ENCODE measurements around the gene UBTD1. TPM values are rescaled to one million over a fixed set of nuclear protein-coding genes. Genes with fewer than 3 reads are reported as not detected.
A peak's percentile ranks its signal among the peaks of the same experiment; 100 is the strongest.

The UBTD1 gene
- total RNA-seq, 6 experiments from 2014 or later = 5.4 to 8.8 (median 7.0) TPM

DNA sequence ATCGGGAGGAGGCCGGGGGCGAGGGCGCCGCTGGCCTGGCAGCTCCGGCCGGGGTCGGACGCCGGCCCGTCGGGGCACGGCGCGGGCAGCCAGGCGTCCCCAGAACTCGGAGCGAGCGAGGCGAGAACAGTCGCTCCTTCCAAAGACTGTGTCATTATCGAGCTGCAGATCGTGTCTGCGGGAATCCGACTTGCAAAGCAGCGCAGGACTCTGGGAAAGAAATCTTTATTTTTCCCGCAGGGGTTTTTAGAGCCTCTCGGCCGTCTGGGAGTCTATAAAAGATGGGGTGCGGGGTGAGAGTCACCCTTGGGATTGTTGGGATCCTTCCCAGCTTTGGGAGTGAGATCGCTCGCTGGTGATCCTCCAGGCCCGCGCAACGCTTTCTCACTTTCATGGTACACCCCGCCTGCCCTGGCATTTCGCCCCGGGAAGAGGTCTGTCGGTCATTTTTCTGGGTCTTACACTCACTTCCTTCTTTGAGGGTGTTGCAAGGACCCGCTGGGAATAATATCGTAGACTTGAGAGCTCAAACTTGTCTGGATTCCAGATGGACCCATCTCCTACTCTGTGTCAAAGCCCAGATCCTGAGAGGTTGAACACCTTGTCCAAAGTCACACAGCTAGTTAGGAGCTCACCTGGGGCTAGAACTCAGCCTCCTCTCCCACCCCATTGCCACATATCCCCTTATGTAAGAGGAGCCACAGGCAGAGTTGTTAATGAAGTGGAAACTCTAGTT is 1.0 kb downstream of the UBTD1 start:
- Histone ChIP-seq H3K9me3 (no peaks in the 10 kb centered on the region), H3K27ac (peak overlapping the region; percentile 59 to 84 (median 77)), H3K36me3 (no peaks in the 10 kb centered on the region), H3K27me3 (no peaks in the 10 kb centered on the region), H3K4me1 (peaks cover 0 to 15% (median 0%) of the 10 kb centered on the region in 4 donors), H3K4me3 (peak overlapping the region; percentile 84 to 99 (median 98))
- DNase-seq (peak; percentile 74 to 83 (median 76)), ATAC-seq (no peak)
- intact Hi-C loops (cut with DNase I) = no loop called here
- TF ChIP-seq, protein P1, sequence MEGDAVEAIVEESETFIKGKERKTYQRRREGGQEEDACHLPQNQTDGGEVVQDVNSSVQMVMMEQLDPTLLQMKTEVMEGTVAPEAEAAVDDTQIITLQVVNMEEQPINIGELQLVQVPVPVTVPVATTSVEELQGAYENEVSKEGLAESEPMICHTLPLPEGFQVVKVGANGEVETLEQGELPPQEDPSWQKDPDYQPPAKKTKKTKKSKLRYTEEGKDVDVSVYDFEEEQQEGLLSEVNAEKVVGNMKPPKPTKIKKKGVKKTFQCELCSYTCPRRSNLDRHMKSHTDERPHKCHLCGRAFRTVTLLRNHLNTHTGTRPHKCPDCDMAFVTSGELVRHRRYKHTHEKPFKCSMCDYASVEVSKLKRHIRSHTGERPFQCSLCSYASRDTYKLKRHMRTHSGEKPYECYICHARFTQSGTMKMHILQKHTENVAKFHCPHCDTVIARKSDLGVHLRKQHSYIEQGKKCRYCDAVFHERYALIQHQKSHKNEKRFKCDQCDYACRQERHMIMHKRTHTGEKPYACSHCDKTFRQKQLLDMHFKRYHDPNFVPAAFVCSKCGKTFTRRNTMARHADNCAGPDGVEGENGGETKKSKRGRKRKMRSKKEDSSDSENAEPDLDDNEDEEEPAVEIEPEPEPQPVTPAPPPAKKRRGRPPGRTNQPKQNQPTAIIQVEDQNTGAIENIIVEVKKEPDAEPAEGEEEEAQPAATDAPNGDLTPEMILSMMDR (IDR thresholded peaks at IDR 0.05) = no peak
- TF ChIP-seq POLR2A (IDR thresholded peaks at IDR 0.05) = no peak
- WGBS (ENCODE audit: insufficient coverage, low coverage, low lambda C conversion rate, missing lambda C conversion rate) = 1% methylated on average over 28 of the region's 41 CpGs

DNA sequence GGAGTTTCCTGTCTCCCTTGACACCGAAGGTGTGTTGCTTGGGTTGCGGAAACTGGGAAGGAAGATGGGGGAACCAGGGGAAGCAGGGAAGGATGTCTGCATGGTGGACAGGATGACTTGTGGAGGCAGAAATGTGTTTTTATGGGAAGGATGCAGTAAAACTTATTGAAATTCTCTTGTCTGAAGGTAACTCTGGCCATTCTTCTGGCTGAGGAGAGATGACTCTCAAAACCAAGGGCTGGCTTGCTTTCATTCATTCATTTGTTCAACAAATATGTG is 1.5 kb downstream of the UBTD1 start:
- DNase-seq (no peak), ATAC-seq (no peak)
- TF ChIP-seq, protein P1 (IDR thresholded peaks at IDR 0.05) = no peak
- TF ChIP-seq POLR2A (IDR thresholded peaks at IDR 0.05) = no peak
- peaks cover 0 to 15% (median 0%) of the 10 kb centered on the region in 4 donors for H3K4me1 ChIP-seq
- WGBS (ENCODE audit: insufficient coverage, low coverage, low lambda C conversion rate, missing lambda C conversion rate) = 58% methylated on average over 2 of the region's 2 CpGs
- no peaks in the 10 kb centered on the region for H3K27me3 ChIP-seq
- H3K9me3 ChIP-seq = no peaks in the 10 kb centered on the region
- intact Hi-C loops (cut with DNase I) = no loop called here
- no peaks in the 10 kb centered on the region for H3K36me3 ChIP-seq
- H3K4me3 ChIP-seq = peak overlapping the region in 2 of 3 donors; percentile 98 to 99
- peak overlapping the region in 1 of 3 donors; percentile 77 for H3K27ac ChIP-seq

DNA sequence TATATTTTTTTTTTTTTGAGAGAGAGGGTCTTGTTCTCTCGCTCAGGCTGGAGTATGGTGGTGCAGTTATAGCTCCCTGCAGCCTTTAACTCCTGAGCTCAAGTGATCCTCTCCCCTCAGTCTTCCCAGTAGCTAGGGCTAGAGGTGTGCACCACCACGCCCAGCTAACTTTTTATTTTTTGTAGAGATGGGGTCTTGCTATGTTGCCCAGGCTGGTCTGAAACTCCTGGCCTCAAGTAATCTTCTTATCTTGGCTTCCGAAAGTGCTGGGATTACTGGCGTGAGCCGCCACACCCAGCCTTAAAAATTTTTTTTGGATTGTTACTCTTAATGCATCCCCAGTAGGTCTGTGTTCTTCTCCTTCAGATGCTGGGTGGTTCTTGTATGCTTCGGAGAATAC is 4.2 kb downstream of the UBTD1 start:
- peaks cover 0 to 5% (median 0%) of the 10 kb centered on the region in 4 donors for H3K4me1 ChIP-seq
- TF ChIP-seq, protein P1 (IDR thresholded peaks at IDR 0.05) = no peak
- TF ChIP-seq POLR2A (IDR thresholded peaks at IDR 0.05) = no peak
- H3K4me3 ChIP-seq = no peak overlapping the region
- H3K27me3 ChIP-seq = no peaks in the 10 kb centered on the region
- no peak for DNase-seq
- 93% methylated on average over 6 of the region's 6 CpGs for WGBS (ENCODE audit: insufficient coverage, low coverage, low lambda C conversion rate, missing lambda C conversion rate)
- no peak for ATAC-seq
- H3K36me3 ChIP-seq = no peaks in the 10 kb centered on the region
- no peaks in the 10 kb centered on the region for H3K9me3 ChIP-seq
- H3K27ac ChIP-seq = no peak overlapping the region
- intact Hi-C loops (cut with DNase I) = no loop called here

DNA sequence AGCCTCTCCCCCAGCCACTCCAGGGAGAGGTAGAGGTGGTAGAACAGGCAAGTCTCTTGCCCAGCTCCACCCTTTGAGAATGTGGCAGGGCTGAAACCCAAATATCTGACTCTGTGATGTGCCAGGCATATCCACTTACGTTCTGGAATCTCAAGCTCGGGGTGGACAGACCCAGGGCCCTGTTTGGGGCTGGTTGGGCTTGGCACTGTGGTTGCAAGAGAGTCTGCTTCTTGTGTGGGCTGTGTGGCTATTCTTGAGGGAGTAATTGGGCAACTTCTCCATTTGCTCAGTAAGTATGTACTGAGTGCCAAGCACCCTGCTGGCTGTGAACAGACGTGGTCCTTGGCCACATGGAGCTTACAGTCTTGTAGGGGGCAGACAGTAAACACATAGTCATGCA is 4.7 kb downstream of the UBTD1 start:
- Histone ChIP-seq H3K9me3 (no peaks in the 10 kb centered on the region), H3K4me1 (peaks cover 0 to 5% (median 0%) of the 10 kb centered on the region in 4 donors), H3K36me3 (no peaks in the 10 kb centered on the region), H3K4me3 (no peak overlapping the region), H3K27ac (no peak overlapping the region), H3K27me3 (no peaks in the 10 kb centered on the region)
- no peak for DNase-seq
- intact Hi-C loops (cut with DNase I) = no loop called here
- ATAC-seq = no peak
- WGBS (ENCODE audit: insufficient coverage, low coverage, low lambda C conversion rate, missing lambda C conversion rate) = 47% methylated on average over 2 of the region's 3 CpGs
- TF ChIP-seq, protein P1 (IDR thresholded peaks at IDR 0.05) = no peak
- no peak for TF ChIP-seq POLR2A (IDR thresholded peaks at IDR 0.05)
